H1 (cell line): Measurements from ENCODE around the gene GID8. TPM values are rescaled to one million over a fixed set of nuclear protein-coding genes. Genes with fewer than 3 reads are reported as not detected.

ENCODE experiments used
- polyA plus RNA-seq, 7 experiments: library from polyadenylated mRNA; depleted of rRNA in 3 of 7; stranded (reverse) in 5 of 7; unstranded in 2 of 7; fragments of >200 nt in 5 of 7; fragments of 200-250 nt in 2 of 7; gene quantifications; 1 replicate in 5 of 7; 2 replicates in 1 of 7; 4 replicates in 1 of 7; pipeline versions ENCODE4 v1.2.1 to v1.2.3, GENCODE V29; 2011 to 2013; ENCODE audit warnings: missing spikeins in 2 of 7, mixed read lengths in 2 of 7
- total RNA-seq: library from RNA; stranded (reverse); fragmentation: NEBNext Ultra II Directional; extraction: Animal tissue kit (Norgen Biotek cat#: 25700); gene quantifications from 2 replicates; pipeline ENCODE4 v1.2.1, GENCODE V29; 2021

GID8 gene
- total and polyA plus RNA-seq, 2 of the 8 experiments (the other 6 are each of a cell fraction or from before 2014, with no cell fraction given): 39.7 to 72.9 TPM

Other genes starting within 250 kb of the GID8 start
- gene NTSR1, start 229.3 kb upstream of the GID8 start, total RNA-seq: 0.75 and 0.89 TPM in 2 replicates
- gene NTSR1, start 229.3 kb upstream of the GID8 start, polyA plus RNA-seq (2011; rRNA removed): 0.53 and 0.97 TPM in 2 replicates
- 16.8 and 18.7 TPM in 2 replicates for gene MRGBP, start 141.7 kb upstream of the GID8 start, total RNA-seq
- 15.0 and 16.7 TPM in 2 replicates for gene MRGBP, start 141.7 kb upstream of the GID8 start, polyA plus RNA-seq (2011; rRNA removed)
- 25.1 and 25.8 TPM in 2 replicates for gene OGFR, start 133.3 kb upstream of the GID8 start, total RNA-seq
- 13.9 and 26.7 TPM in 2 replicates for gene OGFR, start 133.3 kb upstream of the GID8 start, polyA plus RNA-seq (2011; rRNA removed)
- 76.0 and 80.1 TPM in 2 replicates for gene COL9A3, start 121.1 kb upstream of the GID8 start, total RNA-seq
- 21.7 and 39.7 TPM in 2 replicates for gene COL9A3, start 121.1 kb upstream of the GID8 start, polyA plus RNA-seq (2011; rRNA removed)
- gene TCFL5, start 76.3 kb upstream of the GID8 start, total RNA-seq: 15.0 and 15.6 TPM in 2 replicates
- 4.4 and 6.2 TPM in 2 replicates for gene TCFL5, start 76.3 kb upstream of the GID8 start, polyA plus RNA-seq (2011; rRNA removed)
- 82.8 and 83.2 TPM in 2 replicates for gene DIDO1, start 11.6 kb upstream of the GID8 start, total RNA-seq
- 53.6 and 58.8 TPM in 2 replicates for gene DIDO1, start 11.6 kb upstream of the GID8 start, polyA plus RNA-seq (2011; rRNA removed)
- gene SLC17A9, start 14.6 kb downstream of the GID8 start, total RNA-seq: 31.1 and 35.2 TPM in 2 replicates
- gene SLC17A9, start 14.6 kb downstream of the GID8 start, polyA plus RNA-seq (2011; rRNA removed): 23.5 and 39.6 TPM in 2 replicates
- gene BHLHE23, start 68.8 kb downstream of the GID8 start, total RNA-seq: 0.38 and 0.47 TPM in 2 replicates
- 0.36 TPM in 1 of 2 replicates, not detected in the other for gene BHLHE23, start 68.8 kb downstream of the GID8 start, polyA plus RNA-seq (2011; rRNA removed)